ENCODE data around the gene TEKTIP1.

Gene TEKTIP1

DNA sequence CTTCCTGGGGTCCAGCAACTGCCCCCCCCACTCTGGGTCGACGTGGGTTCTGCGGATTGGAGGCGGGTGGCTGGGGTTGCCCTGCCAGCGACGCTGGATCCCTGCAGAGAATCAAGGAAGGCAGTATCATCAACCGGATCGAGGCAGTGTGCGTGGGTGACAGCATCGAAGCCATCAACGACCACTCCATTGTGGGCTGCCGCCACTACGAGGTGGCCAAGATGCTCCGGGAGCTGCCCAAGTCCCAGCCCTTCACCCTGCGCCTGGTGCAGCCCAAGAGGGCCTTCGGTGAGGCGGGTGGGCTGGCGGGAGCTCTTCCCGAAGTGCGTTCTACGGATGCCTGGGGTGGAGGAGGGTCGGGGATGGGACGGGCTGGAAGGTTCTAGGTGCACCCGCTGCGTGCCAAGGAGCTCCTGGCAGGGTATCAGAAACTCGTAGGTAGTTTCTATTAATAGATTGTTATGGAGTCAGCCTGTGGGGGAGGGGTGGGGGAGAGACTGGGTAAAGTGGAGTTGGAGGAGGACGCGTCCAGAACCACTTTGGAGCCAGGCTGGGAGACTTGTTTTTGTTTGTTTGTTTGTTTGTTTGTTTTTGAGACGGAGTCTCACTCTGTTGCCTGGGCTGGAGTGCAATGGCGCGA is 47.9 kb downstream of the TEKTIP1 start:
- no peak for DNase-seq

- no peak for DNase-seq
Observed at GRCh38 chr19:3589439-3589838, 50.5 kb downstream of the TEKTIP1 start.

DNA sequence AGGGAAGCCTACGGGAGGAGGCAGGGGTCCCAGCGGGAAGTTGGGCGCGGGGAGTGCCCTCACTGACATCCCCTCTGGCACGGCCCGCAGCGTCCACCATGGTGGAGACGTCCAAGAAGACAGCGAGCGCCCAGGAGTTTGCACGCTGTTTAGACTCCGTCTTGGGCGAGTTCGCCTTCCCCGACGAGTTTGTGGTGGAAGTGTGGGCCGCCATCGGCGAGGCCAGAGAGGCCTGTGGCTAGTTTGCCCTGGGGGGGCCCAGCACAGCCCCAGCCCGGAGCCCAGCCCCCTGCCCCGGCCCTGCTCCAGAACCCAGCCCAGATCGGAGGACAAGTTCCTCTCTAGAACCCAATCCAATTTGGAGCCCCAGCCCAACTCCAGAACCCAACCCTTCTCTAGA is 51.0 kb downstream of the TEKTIP1 start:
- DNase-seq: no peak

GRCh38 chr19:3590991-3591659 is 52.2 kb downstream of the TEKTIP1 start:
- no peak for DNase-seq

- no peak for DNase-seq
Observed at GRCh38 chr19:3591876-3592613, 53.1 kb downstream of the TEKTIP1 start.

DNA sequence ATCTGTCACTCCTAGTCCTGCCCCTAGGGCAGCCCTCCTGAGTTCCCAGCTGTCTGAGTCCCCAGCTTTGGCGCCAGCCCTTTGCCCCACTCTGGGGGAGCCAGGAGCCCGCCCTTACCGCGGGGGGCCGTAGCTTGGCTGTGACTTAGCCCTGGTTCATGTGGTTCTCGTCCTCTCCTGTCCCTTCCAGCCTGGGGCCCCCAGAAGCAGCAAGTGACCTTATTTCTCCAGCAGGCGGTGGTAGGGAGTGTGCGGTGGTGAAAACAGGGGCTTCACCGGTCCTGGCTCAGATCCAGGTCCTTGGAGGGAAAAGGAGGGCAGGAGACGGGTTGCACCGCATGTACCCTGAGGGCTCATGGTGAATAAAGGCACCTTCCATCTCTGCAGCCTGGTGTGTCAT is 54.2 kb downstream of the TEKTIP1 start:
- no peak for DNase-seq

All from cortex of kidney (tissue), 1 donor.